Stimulated activated CD4-positive, alpha-beta T cell treated with anti-CD3 and anti-CD28 coated beads, Interleukin-12 subunit alpha, Interleukin-12 subunit beta, amount 100 ng/mL, for 4 hours (primary cell): ENCODE measurements around the gene PAFAH1B2.
"Not testable (repeated sequence)": the region's sequence is repeated elsewhere in the genome, so short reads cannot be mapped to it uniquely, and the experiment has no call there.

ENCODE experiments used
- DNase-seq: peaks from one replicate; pipeline ENCODE4 v3.0.0-alpha.2; 2020

PAFAH1B2 gene, protein sequence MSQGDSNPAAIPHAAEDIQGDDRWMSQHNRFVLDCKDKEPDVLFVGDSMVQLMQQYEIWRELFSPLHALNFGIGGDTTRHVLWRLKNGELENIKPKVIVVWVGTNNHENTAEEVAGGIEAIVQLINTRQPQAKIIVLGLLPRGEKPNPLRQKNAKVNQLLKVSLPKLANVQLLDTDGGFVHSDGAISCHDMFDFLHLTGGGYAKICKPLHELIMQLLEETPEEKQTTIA

GRCh38 chr11:117143871-117144476, at the start of gene PAFAH1B2:
PAFAH1B2 (plus strand) TSS chr11:117144287; CDS start chr11:117152448, 8,161 bp downstream.
- peak; percentile 95 for DNase-seq

GRCh38 chr11:117094776-117095175, 49.3 kb upstream of the PAFAH1B2 start:
- DNase-seq: no peak

DNA sequence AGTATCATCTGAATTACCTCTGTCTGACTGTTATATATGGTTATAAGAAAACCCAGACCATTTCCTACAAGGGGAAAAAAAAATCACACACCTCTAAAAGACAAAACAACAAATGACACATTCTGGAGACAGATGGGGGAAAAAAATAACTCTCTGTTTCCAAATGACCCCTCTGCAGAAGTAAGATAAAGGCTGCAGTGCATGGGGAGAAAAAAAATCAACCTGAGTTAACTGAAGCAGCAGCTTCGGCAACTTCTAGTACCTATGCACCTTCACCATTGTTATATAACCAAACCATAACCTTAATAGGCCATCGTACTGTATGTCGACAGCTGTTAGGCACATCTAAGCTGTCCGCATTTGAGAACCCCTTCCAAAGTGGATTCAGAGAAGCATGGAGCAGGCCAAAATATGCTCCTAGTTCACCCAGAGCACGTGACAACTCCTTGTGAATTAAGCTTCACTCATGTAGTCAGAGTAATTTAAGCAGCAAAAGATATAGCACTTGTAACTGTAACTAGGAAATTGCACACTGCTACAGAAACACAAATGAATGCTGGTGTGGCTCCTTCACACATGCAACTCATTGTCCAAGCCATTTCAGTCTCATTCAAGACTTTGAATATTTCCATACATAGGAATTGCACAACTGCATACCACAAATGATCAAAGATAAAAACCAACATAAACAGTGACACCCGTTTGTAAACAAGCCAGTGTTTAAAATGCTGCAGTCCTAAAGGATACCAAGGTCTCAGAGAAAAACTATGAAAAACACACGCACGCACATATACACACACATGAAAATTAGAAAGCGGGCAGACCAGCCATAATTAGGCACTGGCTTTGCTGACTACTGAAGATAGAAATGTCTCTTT, 48.6 kb upstream of the PAFAH1B2 start:
- no peak for DNase-seq

- DNase-seq: peak; percentile 8
Measured at GRCh38 chr11:117096201-117096991, 47.7 kb upstream of the PAFAH1B2 start.

GRCh38 chr11:117097014-117097388, 47.1 kb upstream of the PAFAH1B2 start:
- no peak for DNase-seq

- peak; percentile 32 for DNase-seq
Measured at GRCh38 chr11:117097389-117098268, 46.5 kb upstream of the PAFAH1B2 start.

DNA sequence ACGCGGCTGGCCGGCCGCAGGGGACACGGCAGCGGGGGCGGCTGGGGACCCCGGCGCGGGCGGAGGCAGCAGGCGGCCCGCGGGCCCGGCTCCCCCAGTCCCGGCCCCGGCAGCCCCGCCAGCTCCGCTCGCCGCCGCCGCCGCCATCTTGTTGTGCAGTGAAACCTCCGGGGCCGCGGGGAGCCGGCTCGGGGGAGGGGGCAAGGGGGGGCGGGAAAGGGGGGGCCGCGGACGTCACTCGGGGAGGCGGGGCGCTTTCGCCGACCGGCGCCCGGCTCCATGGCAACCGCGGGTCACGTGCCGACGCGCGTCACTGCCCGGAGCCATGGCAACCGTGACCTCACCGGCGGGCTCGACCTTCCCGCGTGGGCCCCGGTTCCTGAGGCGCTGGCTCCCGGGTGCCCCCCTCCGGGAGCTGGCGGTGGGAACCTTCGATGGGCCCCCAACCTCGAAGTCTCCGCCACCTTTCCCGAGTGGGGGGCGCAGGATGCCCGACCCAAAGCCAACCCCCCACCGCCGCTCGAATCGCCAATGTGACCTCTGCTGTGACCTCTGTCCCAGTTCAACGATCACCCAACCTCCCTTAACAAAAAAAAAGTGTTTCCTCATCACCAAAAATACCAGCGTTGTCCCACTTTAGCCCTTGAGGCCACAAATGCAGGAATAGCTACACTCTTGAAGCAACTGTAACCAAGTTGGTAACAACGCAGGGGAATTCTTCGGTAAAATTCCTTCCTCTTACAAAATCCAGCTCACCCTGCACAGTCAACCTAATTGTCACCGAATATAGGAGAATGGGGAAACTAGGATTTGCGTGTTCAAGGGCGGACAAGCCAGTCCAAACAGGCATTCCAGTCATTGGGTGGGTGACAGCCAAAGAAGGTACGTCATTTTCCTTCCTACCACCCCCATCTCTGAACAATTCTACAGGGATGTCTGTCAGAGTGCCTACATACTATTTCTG, 45.5 kb upstream of the PAFAH1B2 start, which contains the start of gene SIK3:
SIK3 (minus strand) TSS at position 160 of the 964 bp plus-strand sequence; CDS start at position 147, 13 bp downstream.
- DNase-seq: peak; percentile 93

- no peak for DNase-seq
Measured at GRCh38 chr11:117099696-117100095, 44.4 kb upstream of the PAFAH1B2 start.

GRCh38 chr11:117100556-117100955, 43.5 kb upstream of the PAFAH1B2 start:
- DNase-seq: no peak

- no peak for DNase-seq
Measured at GRCh38 chr11:117107701-117108590, 36.1 kb upstream of the PAFAH1B2 start.

- no peak for DNase-seq
Measured at GRCh38 chr11:117110294-117110950, 33.7 kb upstream of the PAFAH1B2 start.

GRCh38 chr11:117112497-117112896, 31.6 kb upstream of the PAFAH1B2 start:
- DNase-seq: not testable (repeated sequence)

- not testable (repeated sequence) for DNase-seq
Measured at GRCh38 chr11:117112939-117113338, 31.1 kb upstream of the PAFAH1B2 start.

DNA sequence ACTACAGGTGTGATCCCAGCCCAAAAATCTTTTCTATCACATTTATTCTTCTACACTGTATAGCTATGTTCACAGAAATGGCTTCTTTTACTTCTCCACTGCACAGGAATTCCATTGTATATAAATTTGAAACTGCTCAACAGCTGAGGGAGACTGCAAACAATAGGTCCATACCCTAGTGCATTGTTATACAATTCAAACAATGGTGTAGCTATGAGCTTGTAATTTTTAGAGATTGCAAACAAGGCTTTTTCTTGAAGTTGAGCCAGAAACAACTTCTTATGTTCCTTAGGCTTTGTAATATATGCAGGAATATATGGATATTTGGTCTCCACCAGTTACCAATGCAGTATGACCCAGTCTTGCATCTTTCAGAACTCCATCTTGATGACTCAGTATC, 26.4 kb upstream of the PAFAH1B2 start:
- no peak for DNase-seq

DNA sequence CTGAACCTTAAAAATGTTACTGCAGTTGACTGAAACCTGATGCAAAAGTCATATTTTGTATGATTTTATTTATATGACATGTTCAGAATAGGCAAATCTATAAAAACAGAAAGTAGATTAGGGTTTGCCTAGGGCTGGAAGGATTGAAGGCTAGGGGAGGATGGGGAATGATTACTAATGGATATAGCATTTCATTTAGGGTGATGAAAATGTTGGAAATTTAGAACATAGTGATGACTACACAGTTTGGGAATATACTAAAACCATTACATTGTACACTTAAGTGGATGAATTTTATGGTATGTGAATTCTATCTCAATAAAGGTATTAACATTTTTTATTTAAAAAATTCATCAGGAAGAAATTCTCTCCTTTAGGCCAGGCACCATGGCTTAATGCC, 22.9 kb upstream of the PAFAH1B2 start:
- no peak for DNase-seq

DNA sequence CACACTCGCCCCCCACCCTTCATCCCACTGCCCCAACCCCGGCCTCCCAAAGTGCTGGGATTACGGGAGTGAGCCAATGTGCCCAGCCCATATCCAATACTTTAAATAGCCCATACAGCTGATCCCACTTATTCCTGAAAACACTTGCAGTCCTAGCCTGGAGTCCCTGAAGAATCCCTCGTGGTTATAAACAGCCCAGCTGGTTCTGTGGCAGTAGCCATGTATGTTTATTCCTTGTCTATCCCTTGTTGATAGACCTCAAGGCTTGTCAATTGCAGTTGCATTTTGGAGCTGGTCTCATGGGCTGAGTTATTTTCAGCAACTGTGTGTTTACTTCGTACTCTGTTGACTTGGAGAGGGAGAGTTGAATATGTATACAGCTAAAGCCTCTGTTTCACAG, 21.5 kb upstream of the PAFAH1B2 start:
- DNase-seq: no peak

DNA sequence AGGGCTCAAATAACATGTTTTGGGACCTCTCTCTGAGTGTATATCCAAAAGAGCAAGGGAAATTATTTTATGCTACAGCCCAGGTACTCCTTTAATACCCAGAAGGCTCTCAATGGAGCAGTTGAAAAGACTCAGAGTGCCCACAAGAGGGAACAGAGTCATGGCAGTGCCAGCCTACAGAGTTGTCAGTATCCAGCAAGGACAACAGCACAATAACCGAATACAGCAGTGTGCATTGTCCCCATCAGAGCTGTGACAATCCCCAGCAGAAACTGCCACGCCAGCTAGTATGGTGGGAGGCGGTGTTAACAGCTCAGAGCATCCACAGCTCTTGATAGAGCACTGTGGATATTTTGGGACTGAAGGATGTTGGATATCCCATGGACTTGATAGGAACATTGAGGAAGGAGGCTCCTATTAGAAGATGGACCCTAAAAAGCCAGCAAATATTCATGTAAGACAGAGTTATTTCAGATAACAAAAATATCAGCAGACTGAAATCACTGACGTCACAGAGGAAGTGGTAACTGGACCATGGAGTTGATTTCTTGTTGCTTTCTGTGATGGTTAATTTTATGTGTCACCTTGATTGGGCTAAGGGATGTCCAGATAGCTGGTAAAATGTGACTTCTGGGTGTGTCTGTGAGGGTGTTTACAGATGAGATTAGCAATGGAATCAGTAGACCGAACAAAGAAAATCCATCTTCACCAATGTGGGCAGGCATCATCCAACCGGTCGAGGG, 17.7 kb upstream of the PAFAH1B2 start:
- DNase-seq: no peak
